Measurements from ENCODE around the gene COL27A1. TPM values are rescaled to one million over a fixed set of nuclear protein-coding genes. Genes with fewer than 3 reads are reported as not detected.
A peak's percentile ranks its signal among the peaks of the same experiment; 100 is the strongest.

Gene COL27A1
- total RNA-seq, 2 experiments from 2014 or later = 0.87 to 1.2 TPM

GRCh38 chr9:114273461-114273881 lies 118.1 kb downstream of the COL27A1 start:
- intact Hi-C loops (cut with DNase I, micrococcal nuclease) = no loop called here
- CTCF ChIA-PET = no interaction called here
- H3K4me3 Mint-ChIP-seq = no peak overlapping the region

DNA sequence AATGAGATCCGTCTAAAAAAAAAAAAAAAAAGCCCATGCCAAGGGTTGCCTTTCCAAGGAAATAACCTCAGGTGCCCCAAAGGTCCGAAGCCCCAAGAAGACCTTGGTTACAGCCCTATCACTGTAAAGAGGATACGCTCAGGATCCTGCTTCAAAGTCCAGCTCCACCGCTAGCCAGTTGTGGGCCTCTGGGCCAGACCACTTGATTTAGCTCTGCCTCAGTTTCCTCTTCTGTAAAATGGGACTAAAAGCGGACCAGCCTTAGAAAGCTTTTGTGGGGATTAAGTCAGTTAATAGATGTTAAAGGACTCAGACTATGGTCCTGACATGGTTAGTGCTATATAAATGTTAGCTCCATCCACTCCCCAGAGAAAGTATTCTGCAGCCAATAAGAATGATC lies 118.9 kb downstream of the COL27A1 start:
- no peaks in the 10 kb centered on the region for H3K36me3 ChIP-seq (ENCODE audit: insufficient read depth, low read length)
- DNase-seq (no peak), ATAC-seq (ENCODE audit: poor library complexity) (no peak)
- no peaks in the 10 kb centered on the region for H3K4me1 Mint-ChIP-seq (ENCODE audit: low read depth)
- TF ChIP-seq, protein P1, sequence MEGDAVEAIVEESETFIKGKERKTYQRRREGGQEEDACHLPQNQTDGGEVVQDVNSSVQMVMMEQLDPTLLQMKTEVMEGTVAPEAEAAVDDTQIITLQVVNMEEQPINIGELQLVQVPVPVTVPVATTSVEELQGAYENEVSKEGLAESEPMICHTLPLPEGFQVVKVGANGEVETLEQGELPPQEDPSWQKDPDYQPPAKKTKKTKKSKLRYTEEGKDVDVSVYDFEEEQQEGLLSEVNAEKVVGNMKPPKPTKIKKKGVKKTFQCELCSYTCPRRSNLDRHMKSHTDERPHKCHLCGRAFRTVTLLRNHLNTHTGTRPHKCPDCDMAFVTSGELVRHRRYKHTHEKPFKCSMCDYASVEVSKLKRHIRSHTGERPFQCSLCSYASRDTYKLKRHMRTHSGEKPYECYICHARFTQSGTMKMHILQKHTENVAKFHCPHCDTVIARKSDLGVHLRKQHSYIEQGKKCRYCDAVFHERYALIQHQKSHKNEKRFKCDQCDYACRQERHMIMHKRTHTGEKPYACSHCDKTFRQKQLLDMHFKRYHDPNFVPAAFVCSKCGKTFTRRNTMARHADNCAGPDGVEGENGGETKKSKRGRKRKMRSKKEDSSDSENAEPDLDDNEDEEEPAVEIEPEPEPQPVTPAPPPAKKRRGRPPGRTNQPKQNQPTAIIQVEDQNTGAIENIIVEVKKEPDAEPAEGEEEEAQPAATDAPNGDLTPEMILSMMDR (IDR thresholded peaks at IDR 0.05) = no peak
- H3K36me3 Mint-ChIP-seq (ENCODE audit: low read depth) = no peaks in the 10 kb centered on the region
- no peaks in the 10 kb centered on the region for H3K27me3 ChIP-seq (ENCODE audit: control insufficient read depth in 1 of 2, insufficient read depth in 2 of 2, low read length in 2 of 2)
- no peaks in the 10 kb centered on the region for H3K9me3 ChIP-seq (ENCODE audit: control insufficient read depth in 1 of 2, insufficient read depth in 1 of 2, low read length in 2 of 2)
- no peak overlapping the region for H3K27ac Mint-ChIP-seq
- no peaks in the 10 kb centered on the region for H3K4me1 ChIP-seq (ENCODE audit: insufficient read depth, low read length)
- H3K4me3 Mint-ChIP-seq = no peak overlapping the region
- intact Hi-C loops (cut with DNase I, micrococcal nuclease) = no loop called here
- ChIA-PET POLR2A (no interaction called here), CTCF (no interaction called here)
- no peak overlapping the region for H3K4me3 ChIP-seq (ENCODE audit: low read length)
- no peaks in the 10 kb centered on the region for H3K27me3 Mint-ChIP-seq
- H3K27ac ChIP-seq (ENCODE audit: low read depth in 1 of 2, low read length in 2 of 2) = no peak overlapping the region
- no peaks in the 10 kb centered on the region for H3K9me3 Mint-ChIP-seq

More at GRCh38 chr9:114273461-114273881, 118.1 kb downstream of the COL27A1 start:
- Mint-ChIP-seq H3K9me3 (no peaks in the 10 kb centered on the region), H3K27ac (no peak overlapping the region), H3K36me3 (ENCODE audit: low read depth) (no peaks in the 10 kb centered on the region), H3K4me1 (ENCODE audit: low read depth) (no peaks in the 10 kb centered on the region), H3K27me3 (no peaks in the 10 kb centered on the region)
- no peak for ATAC-seq (ENCODE audit: poor library complexity)
- Histone ChIP-seq H3K9me3 (ENCODE audit: control insufficient read depth in 1 of 2, insufficient read depth in 1 of 2, low read length in 2 of 2) (no peaks in the 10 kb centered on the region), H3K36me3 (ENCODE audit: insufficient read depth, low read length) (no peaks in the 10 kb centered on the region), H3K4me3 (ENCODE audit: low read length) (no peak overlapping the region), H3K27ac (ENCODE audit: low read depth in 1 of 2, low read length in 2 of 2) (no peak overlapping the region), H3K27me3 (ENCODE audit: control insufficient read depth in 1 of 2, insufficient read depth in 2 of 2, low read length in 2 of 2) (no peaks in the 10 kb centered on the region), H3K4me1 (ENCODE audit: insufficient read depth, low read length) (no peaks in the 10 kb centered on the region)
- DNase-seq = peak in 1 of 14 experiments; percentile 1
- TF ChIP-seq, protein P1 (IDR thresholded peaks at IDR 0.05) = no peak
- POLR2A ChIA-PET = no interaction called here

DNA sequence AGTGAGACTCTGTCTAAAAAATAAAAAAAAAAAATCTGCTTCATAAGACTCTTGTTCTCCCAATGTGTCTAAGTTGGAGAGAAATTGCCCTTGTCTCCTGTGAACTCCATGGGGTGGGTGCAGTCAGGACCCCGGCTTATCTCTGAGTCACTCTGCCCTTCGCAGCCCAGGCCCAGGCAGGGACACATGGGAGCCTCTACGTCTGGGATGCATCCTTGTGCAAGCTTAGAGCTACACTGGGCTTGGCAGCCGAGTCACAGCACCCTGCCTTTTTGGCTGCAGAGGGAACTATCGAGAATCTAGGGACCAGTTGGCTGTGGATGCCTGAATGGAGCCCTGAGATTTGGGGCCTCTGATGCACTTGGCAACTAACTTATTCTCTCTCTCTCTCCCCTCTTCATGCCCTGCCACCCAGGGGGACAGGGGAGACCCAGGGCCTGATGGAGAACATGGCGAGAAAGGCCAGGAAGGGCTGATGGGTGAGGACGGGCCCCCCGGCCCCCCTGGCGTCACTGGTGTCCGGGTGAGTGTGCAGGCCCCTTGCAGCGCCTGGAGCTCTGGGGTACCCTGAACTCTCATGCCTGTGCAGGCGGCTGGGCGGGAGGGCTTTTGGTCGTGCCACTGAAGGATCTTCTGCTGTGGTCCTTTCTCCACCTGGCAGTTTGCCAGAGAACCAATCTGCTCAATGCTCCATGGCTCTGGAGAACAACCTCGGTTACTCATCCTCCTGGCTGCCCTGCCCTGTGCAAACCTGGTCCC lies 120.1 kb downstream of the COL27A1 start:
- no peaks in the 10 kb centered on the region for H3K9me3 ChIP-seq (ENCODE audit: control insufficient read depth in 1 of 2, insufficient read depth in 1 of 2, low read length in 2 of 2)
- no peak overlapping the region for H3K27ac Mint-ChIP-seq

More for the DNA sequence above, 120.1 kb downstream of the COL27A1 start:
- Mint-ChIP-seq H3K4me3 (no peak overlapping the region), H3K4me1 (ENCODE audit: low read depth) (no peaks in the 10 kb centered on the region), H3K36me3 (ENCODE audit: low read depth) (no peaks in the 10 kb centered on the region), H3K9me3 (no peaks in the 10 kb centered on the region), H3K27me3 (no peaks in the 10 kb centered on the region)
- no peak overlapping the region for H3K4me3 ChIP-seq (ENCODE audit: low read length)
- ATAC-seq (ENCODE audit: poor library complexity) (no peak), DNase-seq (peak in 1 of 14 experiments; percentile 2)
- POLR2A ChIA-PET = no interaction called here
- CTCF ChIA-PET = no interaction called here
- TF ChIP-seq, protein P1 (IDR thresholded peaks at IDR 0.05) = no peak
- intact Hi-C loops (cut with DNase I, micrococcal nuclease) = no loop called here
- H3K27me3 ChIP-seq (ENCODE audit: control insufficient read depth in 1 of 2, insufficient read depth in 2 of 2, low read length in 2 of 2) = no peaks in the 10 kb centered on the region
- H3K27ac ChIP-seq (ENCODE audit: low read depth in 1 of 2, low read length in 2 of 2) = no peak overlapping the region
- H3K4me1 ChIP-seq (ENCODE audit: insufficient read depth, low read length) = no peaks in the 10 kb centered on the region
- no peaks in the 10 kb centered on the region for H3K36me3 ChIP-seq (ENCODE audit: insufficient read depth, low read length)
